Measurements from ENCODE around the gene ZNF138.
A peak's percentile ranks its signal among the peaks of the same experiment; 100 is the strongest.

- TF ChIP-seq CTCF (IDR thresholded peaks at IDR 0.05) (no peak), POLR2AphosphoS5 (IDR thresholded peaks at IDR 0.05) (peak in 1 of 3 donors; percentile 10)
Observed at GRCh38 chr7:64882341-64883112, 88.3 kb downstream of the ZNF138 start.
